ENCODE data around the gene CHCHD10.

DNA sequence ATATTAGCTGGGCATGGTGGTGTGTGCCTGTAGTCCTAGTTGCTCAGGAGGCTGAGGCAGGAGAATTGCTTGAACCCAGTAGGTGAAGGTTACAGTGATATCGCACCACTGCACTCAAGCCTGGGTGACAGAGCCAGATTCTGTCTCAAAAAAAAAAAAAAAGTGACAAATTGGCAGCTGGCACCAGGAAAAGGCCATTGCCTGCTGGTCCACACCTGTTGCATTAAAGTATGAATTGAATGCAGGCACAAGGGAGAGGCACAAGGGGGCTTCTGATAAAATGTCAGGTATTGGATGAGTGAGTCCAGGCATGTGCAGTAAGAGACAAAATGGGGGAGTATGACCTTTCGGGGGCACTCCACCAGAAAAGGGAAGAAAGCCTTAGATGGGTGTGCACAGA, 45.0 kb downstream of the CHCHD10 start:
- TF ChIP-seq, protein P1, sequence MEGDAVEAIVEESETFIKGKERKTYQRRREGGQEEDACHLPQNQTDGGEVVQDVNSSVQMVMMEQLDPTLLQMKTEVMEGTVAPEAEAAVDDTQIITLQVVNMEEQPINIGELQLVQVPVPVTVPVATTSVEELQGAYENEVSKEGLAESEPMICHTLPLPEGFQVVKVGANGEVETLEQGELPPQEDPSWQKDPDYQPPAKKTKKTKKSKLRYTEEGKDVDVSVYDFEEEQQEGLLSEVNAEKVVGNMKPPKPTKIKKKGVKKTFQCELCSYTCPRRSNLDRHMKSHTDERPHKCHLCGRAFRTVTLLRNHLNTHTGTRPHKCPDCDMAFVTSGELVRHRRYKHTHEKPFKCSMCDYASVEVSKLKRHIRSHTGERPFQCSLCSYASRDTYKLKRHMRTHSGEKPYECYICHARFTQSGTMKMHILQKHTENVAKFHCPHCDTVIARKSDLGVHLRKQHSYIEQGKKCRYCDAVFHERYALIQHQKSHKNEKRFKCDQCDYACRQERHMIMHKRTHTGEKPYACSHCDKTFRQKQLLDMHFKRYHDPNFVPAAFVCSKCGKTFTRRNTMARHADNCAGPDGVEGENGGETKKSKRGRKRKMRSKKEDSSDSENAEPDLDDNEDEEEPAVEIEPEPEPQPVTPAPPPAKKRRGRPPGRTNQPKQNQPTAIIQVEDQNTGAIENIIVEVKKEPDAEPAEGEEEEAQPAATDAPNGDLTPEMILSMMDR (IDR thresholded peaks at IDR 0.05; ENCODE audit: low read depth, low read length, missing input control) = no peak
- TF ChIP-seq FOXA1 (IDR thresholded peaks at IDR 0.05) (no peak), TAF1 (conservative IDR thresholded peaks at IDR 0.05) (no peak), HNF4A (conservative IDR thresholded peaks at IDR 0.05) (no peak), RAD21 (IDR thresholded peaks at IDR 0.05) (no peak)
